Stimulated activated CD4-positive, alpha-beta T cell treated with anti-CD3 and anti-CD28 coated beads, Interleukin-2, amount 100 ng/mL, for 48 hours (primary cell): ENCODE data around the gene ZNF580.

Experiments used
- DNase-seq, 2 donors: peaks; one replicate each; pipeline ENCODE4 v3.0.0-alpha.2; 2020

The ZNF580 gene

DNA sequence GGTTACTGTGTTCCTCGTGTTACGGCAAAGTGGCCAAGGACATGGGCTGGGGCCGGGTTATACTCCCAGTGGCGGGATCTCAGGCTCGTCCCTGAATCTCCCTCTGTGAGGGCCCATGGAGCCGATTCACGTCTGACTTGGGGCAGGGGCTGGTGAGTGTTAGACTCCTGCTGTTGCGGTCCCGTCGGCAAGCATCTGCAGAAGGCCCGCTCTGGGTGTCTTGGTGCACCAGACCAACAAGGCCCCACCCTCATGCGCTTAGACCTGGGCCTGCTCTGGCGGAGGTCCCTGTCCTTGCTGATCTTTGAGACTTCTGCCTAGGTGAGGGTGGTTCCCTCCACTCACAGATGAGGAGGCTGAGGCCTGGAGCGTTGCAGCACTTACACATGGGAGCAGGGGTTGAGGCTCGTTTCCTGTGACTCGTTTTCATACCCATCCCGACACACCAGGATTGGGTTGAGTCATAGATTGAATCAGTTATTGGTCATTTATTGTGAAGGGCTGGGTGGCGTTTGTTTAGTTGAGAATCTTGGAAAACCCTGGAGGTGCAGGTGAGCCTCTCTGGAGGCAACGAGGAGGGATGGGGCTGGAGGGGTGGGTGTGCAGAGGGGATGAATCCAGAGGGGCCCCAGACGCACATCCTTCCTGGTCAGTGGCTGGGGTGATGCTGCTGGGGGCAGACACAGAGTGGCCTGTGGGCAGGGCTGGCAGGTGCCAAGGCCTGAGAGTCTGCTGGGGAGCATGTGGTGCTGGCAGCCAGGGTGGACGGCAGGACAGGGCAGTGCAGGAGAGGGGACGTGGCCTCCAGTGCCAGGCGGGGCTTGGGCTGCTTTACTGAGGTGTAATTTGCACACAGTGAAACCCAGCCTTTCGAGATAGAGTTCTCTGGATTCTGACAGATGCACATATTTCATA is 38.8 kb downstream of the ZNF580 start:
- DNase-seq: no peak

DNA sequence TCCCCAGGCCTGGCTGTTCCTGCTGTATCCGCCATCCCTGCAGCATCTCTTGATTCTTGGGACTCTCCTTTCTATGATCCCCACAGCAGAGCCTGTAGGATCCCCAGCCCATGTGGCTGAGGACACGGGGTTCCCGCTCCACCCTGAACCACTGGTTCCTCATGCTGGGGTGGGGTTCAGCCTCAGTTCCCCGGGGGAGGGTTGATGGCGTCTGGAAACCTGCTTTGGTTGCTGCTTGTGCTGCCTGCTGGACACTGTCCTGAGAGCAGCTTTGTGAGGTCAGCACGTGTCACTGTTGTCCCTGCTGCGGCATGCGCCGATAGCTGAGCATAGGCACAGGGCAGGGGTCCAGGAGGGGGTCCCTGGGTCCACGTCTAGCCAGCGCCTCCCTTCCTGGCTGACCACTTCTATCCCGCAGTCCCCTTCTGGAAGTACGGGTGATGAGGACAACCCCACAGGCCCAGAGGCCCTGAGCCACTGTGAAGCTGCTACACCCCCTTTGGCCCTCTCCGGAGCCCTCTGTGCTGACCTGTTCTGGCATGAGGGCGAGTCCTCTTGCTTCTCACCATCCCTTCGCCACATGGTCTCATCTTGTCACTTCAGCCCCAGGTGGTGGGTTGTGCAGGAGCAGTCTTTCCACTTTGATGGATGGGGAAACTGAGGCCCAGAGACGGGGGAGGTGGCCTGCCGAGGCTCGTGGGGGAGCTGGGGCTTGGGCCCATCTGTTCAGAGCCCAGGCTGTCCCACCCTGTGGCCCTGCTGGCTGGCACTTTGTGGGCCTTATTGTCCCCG is 39.7 kb downstream of the ZNF580 start:
- DNase-seq: no peak

DNA sequence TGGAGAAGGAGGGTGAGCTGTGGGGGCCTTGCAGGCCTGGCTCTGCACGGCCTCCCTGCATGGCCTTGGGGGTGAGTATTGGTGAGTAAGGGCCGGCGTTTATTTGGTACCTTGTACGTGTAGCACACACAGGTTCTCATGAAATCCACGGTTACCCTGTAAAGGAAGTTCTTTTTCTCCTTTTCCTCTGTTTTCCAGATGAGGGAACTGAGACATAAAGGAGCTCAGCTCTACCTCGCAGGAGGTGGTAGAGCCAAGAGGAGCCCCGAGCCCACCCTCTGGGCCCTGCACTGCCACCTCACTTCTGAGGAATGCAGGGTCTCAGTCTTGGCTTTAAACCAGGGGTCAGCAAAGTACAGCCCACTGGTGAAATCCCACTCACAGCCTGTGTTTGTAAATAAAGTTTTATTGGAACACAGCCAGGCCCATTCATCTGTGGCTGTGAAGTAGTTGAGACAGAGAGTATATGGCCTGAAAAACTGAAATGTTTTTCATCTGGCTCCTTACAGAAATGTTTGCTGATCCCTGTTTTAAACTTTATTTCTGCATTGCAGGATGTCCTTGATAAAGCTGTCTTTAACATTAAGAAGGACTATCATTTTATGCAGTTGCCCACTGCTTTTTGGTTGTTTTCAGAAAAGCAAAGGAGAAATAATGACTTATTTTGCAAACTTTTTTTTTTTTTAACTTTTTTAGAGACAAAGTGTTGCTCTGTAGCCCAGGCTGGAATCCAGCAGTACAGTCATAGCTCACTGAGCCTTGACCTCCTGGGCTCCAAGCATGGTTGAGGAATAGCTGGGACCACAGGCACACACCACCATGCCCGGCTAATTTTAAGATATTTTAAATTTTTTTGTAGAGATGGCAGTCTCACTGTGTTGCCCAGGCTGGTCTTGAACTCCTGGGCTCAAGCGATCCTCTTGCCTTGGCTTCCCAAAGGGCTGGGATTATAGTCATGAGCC is 40.6 kb downstream of the ZNF580 start:
- no peak for DNase-seq

DNA sequence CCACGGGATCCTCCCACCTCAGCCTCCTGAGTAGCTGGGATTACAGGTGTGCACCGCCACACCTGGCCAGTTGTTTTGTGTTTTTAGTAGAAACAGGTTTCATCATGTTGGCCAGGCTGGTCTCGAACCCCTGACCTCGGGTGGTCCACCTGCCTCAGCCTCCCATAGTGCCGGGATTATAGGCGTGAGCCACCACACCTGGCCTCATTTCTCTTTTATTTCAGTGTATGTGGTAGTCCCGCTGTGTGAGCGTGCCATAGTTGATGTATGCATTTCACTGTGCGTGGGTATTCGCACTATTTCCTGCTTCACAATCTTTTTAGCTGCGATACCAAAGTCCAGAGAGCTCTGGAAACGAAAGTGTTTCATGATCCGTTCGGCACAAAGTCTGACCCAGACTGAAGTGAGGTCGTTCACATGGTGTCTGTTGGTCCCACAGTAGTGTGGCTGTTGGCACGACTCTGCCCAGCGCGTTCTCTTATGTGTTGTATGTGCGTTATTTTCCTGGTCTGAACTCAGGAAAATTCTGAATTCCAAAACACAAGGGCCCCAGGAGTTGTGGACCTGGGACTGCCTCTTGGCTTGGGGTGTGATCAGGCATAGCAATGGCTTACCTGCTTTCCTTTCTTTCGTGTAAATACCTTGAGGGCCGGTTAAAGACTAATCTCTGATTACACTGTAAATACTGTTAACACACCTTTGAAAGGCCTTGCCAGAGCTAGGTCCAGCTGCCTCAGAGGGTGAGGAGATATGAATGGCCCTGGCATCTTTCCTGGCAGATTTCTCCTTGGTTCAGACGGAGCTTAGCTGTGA is 42.9 kb downstream of the ZNF580 start:
- DNase-seq: no peak

DNA sequence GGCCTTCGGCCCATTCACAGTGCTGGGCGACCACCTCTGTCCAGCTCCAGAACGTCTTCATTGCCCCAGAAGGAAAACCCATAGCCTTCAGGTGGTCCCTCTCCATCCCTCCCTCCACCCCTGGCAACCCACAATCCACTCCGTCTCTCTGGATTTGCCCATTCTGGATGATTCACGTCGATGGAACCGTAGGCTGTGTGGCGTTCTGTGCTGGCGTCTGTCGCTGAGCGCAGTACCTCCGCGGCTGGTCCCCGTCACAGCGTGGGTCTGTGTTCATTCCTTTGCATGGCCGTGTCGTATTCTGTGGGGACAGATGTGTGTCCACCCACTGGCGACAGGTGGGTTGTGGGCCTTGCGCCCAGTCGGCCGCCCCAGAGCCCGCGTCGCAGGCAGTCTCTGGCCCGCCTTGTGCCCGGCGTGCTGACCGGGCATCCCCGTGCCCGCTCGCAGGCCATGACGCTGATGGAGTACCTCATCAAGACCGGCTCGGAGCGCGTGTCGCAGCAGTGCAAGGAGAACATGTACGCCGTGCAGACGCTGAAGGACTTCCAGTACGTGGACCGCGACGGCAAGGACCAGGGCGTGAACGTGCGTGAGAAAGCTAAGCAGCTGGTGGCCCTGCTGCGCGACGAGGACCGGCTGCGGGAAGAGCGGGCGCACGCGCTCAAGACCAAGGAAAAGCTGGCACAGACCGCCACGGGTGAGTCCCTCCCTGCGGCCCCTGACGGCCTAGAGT is 44.3 kb downstream of the ZNF580 start:
- no peak for DNase-seq

DNA sequence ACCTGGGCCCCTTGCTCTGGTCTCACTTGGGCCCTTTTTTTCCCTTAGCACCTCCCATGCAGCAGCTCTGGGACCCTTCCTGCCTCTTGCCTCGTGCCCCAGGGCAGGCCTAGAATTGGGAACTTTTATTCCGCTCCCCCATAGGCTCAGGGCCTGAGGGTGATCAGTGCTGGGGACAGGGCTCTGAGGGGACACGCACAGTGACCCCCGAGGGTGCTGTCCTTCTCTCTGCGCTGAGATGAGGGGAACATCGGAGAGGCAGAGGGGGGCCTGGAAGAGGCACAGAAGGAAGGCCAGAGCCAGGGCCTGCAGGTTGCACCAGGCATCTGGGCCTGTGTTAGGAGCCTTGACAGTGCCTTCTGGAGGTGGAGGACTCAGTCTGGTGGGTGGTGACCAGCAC is 45.0 kb downstream of the ZNF580 start:
- DNase-seq: no peak

DNA sequence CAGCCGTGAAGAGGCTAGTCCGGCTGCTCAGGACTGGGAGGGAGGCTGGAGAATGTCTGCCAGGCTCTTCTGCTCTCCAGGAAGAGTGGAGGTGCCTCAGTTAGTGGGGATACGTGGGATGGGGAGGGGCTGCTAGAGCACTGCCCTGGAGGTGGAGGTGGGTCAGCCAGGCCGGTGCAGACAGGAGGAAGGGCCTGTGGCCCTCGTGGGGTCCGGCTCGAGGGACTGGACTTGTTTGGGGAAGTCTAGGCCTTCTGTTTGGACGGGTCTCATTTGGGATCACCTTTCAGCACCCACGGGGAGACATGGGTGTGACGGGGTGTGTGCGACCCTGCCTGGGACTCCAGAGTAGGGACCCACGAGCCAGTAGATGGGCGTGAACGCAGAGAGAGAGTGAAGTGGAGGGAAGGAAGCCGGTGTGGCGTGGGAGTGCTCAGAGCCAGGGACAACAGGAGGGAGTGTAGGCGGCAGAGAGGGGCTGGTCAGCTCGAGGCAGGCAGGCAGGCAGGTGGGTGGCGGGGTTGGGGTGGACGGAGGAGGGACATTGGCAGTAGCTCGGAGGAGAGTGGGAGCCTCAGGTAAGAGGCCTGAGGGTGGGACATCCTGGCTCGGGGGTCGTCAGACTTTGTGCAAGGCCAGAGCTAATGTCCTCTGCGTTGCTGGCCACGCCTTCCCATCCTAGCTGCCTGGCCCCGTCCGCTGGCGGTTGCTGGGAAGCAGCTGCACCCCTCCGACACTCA is 45.7 kb downstream of the ZNF580 start:
- DNase-seq: no peak

DNA sequence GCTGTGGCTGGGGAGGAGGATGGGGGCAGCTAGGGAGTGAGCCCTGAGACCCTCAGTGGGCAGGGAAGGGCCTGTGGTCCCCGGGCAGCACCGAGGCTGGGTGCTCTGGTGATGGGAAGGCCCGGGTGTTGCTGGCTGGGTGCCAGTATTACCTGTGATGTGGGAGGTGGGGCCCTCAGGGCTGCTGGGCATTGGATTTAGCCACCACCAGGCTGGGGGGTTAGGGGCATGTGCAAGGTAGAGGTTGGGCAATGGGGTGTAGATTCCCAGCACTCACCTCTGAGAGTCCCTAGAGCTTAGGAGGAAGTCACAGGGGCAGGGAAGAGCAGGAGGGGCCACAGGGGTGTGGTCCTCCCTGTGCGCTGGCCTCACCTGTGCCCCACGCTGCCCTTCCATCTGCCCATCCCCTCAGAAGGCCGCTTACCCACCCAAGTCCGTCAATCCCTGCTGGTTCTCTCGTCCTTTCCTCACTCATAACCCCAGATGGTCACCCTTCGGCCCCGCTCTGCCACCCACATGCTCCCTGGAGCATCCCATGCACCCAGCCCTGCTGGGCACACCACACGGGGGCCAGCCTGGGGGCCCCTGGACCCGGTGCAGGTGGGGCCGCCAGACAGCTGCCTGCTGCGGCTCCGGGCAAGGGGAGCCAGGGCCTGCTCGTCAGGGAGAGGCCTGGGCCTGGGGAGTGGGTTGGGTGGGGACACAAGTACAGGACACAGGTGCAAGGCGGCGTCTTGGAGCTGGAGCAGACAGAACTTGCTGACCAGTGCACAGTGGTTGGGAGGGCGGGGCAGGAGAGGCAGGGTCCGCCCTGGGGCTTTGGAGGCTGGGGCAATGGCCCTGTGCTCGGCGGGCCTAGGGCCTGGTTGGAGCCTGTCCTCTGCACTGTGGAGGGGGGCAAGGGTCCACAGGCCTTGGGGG is 46.7 kb downstream of the ZNF580 start:
- no peak for DNase-seq

DNA sequence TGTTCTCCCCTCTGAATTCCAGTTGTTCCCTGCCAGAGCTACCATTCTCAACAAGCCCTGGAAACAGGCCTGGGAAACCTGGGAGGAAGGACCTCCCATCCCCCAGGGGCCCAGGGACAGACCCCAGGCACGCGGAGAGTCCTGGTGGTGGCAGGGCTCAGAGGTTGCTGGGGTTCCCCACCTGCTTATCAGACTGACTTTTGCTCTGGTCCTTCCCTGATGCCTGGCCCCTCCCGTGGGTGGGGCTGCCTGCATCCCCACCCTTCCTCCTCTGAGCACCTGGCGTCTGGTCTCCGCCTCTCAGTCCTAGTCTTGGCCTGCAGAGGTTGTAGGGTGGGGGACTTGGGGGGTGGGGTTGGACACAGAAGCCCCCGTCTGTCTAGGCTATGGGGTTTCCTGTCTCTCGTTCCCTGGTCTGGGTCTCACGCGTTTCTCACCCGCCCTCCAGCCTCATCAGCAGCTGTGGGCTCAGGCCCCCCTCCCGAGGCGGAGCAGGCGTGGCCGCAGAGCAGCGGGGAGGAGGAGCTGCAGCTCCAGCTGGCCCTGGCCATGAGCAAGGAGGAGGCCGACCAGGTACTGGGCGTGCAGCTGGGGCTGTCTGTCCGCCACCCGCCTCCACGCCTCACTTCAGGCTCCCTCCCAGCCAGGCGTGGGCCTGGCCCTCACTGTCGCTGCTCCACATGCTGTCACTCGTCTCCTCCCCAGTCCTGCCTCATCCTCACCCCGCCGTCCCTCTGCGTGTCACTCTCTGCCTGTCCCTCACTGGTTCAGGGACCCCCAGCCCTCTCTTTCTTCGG is 47.8 kb downstream of the ZNF580 start:
- no peak for DNase-seq

DNA sequence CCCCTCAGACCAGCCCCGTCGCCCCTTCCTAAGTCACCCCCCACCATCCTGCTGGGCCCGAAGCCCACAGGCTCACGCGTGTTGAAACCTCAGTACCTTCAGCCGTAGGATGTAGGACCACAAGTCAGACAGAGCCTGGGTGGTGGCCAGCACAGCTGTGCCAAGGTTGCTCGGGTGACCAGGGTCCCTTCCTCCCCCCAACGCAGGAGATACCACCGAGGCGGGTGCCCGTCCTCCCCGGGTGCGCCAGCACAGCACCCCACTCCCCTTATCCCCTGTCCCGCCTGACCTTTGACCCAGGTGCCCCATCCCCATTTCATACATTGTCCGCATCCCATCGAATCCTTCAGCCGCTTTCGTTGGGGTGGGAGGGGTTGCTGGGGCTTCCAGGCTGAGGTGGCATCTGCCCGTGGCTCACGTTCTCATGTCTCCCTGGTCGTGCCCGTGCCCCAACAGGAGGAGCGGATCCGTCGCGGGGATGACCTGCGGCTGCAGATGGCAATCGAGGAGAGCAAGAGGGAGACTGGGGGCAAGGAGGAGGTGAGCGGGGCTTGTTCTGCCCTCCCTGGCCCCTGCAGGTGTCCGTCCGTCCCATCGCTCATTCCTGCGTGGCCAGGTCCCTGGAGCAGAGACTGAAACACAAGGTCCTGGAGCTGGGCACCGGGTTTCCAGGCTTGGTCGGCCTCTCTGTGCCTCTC is 48.8 kb downstream of the ZNF580 start:
- no peak for DNase-seq

DNA sequence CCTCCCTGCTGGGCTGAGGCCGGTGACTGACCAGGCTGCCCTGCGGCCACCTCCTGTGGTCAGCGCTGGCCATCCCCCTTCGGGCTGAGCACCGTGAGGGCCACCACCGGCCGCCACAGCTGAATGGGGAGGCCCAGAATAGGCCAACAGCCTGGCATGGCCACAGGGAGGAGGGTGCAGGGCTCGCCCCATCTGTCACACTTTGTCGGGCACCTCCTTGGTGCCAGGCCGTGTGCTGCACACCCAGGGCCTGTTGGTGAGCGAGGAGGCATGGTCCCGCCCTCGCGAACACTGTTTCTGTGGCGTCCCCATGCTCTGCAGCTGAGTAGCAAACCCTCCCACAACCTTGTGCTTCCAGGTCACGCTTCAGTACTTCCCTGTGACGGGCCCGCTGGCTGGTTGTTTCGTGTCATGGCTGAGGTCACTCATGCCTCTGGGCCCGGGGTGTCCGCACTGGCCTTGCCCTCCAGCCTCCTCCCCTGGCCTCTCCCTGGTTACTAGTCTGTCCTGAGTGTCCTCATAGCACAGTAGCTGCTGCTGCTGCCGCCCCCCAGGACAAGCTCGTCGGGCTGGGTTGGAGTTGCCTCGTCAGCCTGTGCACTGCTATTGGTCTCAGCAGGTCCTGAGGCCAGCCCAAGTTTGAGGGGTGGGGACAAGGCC is 49.4 kb downstream of the ZNF580 start:
- no peak for DNase-seq

DNA sequence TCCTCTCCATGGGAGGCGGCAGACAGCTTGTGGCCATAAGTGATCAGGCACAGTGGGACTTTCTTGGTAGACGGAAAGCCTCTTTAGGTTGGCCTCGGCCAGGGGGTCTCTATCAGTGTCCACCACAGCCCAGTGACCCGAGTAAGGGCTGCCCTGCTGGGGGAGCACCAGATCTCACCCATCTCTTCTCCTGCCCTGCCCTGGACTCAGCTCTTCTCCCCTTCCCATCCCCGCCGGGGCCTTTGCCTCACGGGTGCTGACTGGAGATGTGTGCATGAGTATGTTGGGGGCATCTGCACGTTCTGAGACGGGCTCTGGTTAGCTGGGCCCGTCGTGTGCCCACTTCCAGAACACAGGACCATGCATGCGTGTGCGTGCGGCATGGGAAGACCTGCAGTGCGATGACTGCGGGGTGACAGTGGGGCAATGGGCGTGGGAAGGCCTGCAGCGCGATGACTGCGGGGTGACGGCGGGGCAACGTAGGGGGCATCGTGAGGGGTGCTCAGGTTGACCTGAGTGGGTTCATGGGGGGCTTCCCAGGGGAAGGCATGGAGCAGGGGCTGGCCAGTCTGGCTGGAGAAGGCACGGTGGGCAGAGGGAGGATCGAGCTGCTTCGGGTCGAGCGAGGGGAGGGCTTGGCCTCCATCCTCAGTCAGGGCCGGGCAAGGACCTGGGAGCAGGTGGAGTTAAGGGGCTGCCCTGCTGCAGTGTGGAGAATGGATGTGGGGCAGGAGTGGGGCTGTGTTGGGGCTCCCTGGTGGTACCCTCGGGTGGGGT is 50.2 kb downstream of the ZNF580 start:
- DNase-seq: no peak

DNA sequence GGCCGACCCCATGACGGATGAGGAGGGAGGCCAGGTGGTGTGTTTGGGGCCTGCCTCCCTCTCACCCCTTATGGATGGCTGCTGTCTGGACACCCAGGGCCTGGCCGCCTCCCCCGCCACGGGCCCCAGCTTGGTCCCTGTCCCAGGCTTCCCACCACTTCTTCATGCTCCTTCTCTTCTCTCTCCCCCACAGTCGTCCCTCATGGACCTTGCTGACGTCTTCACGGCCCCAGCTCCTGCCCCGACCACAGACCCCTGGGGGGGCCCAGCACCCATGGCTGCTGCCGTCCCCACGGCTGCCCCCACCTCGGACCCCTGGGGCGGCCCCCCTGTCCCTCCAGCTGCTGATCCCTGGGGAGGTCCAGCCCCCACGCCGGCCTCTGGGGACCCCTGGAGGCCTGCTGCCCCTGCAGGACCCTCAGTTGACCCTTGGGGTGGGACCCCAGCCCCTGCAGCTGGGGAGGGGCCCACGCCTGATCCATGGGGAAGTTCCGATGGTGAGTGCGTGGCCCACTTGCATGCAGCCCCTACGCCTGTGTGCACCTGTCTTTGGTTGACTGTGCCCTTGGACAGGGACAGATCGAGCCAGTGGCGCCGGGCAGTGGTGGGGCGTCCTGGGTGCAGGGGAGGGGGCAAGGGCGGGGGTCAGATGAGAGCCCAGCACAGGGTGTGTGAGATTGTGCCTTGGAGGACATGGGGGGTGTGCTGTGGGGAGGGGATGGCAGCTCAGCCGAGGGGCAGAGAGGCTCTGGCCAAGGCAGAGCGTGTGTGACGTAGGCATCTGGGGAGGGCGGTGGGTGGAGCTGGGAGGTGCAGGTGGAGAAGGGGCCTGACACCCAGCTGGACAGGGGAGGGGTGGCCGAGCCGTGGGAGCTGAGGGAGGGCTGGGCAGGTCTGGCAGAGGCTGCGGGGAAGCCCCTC is 51.0 kb downstream of the ZNF580 start:
- no peak for DNase-seq

DNA sequence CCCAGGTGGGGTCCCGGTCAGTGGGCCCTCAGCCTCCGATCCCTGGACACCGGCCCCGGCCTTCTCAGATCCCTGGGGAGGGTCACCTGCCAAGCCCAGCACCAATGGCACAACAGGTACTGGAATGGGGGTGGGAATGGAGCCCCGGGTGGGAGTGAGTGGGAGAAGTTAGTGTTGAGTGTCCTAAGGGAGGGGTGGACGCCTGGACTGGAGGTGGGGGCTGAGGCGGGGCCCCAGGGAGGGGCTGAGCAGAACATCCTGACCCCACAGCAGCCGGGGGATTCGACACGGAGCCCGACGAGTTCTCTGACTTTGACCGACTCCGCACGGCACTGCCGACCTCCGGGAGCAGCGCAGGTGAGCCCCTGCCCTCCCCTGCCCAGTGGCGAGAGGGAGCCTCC is 51.9 kb downstream of the ZNF580 start:
- no peak for DNase-seq
